GM12801 (cell line): ENCODE data around the gene ZSCAN18.

Source experiments
- CTCF ChIP-seq: IDR thresholded peaks from one replicate; pipeline ENCODE4 v1.5.1; 2011; ENCODE audit warnings: control low read depth; ENCODE audit not compliant: insufficient read length; ENCODE audit errors: extremely low read depth

The ZSCAN18 gene

GRCh38 chr19:58093071-58093470 is 5.0 kb downstream of the ZSCAN18 start:
- no peak for TF ChIP-seq CTCF

GRCh38 chr19:58091251-58091995 is 6.6 kb downstream of the ZSCAN18 start:
- TF ChIP-seq CTCF: no peak

- no peak for TF ChIP-seq CTCF
These were observed 8.2 kb downstream of the ZSCAN18 start for GRCh38 chr19:58089846-58090245.

GRCh38 chr19:58088521-58089052 is 9.4 kb downstream of the ZSCAN18 start:
- no peak for TF ChIP-seq CTCF

- TF ChIP-seq CTCF: no peak
These were observed 11.0 kb downstream of the ZSCAN18 start for GRCh38 chr19:58086825-58087710.

GRCh38 chr19:58085348-58085875 is 12.6 kb downstream of the ZSCAN18 start:
- TF ChIP-seq CTCF: no peak
